ENCODE results near the gene TBC1D14. TPM values are rescaled to one million over a fixed set of nuclear protein-coding genes. Genes with fewer than 3 reads are reported as not detected.

The TBC1D14 gene
- total RNA-seq, 2 experiments from 2014 or later: 38.4 to 44.1 TPM

- Histone ChIP-seq H3K27ac (ENCODE audit: low read depth, low read length, poor library complexity, severe bottlenecking) (no peak overlapping the region), H3K9me3 (ENCODE audit: low read length) (no peaks in the 10 kb centered on the region), H3K4me2 (ENCODE audit: low read length) (peak overlapping the region; percentile 49), H3K79me2 (ENCODE audit: insufficient read depth, low read depth, low read length) (no peaks in the 10 kb centered on the region), H3K4me1 (ENCODE audit: insufficient read depth, low read length, poor library complexity, severe bottlenecking) (peaks cover 45% of the 10 kb centered on the region), H4K20me1 (ENCODE audit: insufficient read depth, low read length) (no peaks in the 10 kb centered on the region), H3K36me3 (ENCODE audit: insufficient read depth, low read length) (no peaks in the 10 kb centered on the region), H3K4me3 (ENCODE audit: low read depth, low read length, poor library complexity, severe bottlenecking) (no peak overlapping the region), H2AFZ (ENCODE audit: low read length) (no peak overlapping the region), H3K9me2 (ENCODE audit: insufficient read depth, low read length) (no peaks in the 10 kb centered on the region)
- TSS peak; percentile 54 for BruUV-seq (replicated peaks)
- CTCF ChIA-PET (ENCODE audit: unreplicated experiment): interaction anchor here (0.5 kb wide), 1 partner anchor 41 kb away, joined by 3 read pairs; no protein-coding TSS in a partner anchor
- TF ChIP-seq CTCF (conservative IDR thresholded peaks at IDR 0.05; ENCODE audit: low read length) (no peak), EZH2phosphoT487 (IDR thresholded peaks at IDR 0.05; ENCODE audit: borderline replicate concordance, low read depth, low read length) (no peak)
- intact Hi-C loops (cut with micrococcal nuclease; ENCODE audit: unreplicated experiment): no loop called here
- DNase-seq (ENCODE audit: low spot score): peak; percentile 65
- POLR2A ChIA-PET: interaction anchor here (0.5 to 1.4 kb wide), 8 partner anchors 29 to 190 kb away, joined by 3 to 5 read pairs (median 4); partner anchors contain the start of gene GRPEL1
These were observed 2.8 kb downstream of the TBC1D14 start for GRCh38 chr4:6912441-6912840.

GRCh38 chr4:6913350-6913905, 3.8 kb downstream of the TBC1D14 start:
- intact Hi-C loops (cut with micrococcal nuclease; ENCODE audit: unreplicated experiment): no loop called here
- Histone ChIP-seq H2AFZ (ENCODE audit: low read length) (no peak overlapping the region), H3K79me2 (ENCODE audit: insufficient read depth, low read depth, low read length) (no peaks in the 10 kb centered on the region), H3K4me1 (ENCODE audit: insufficient read depth, low read length, poor library complexity, severe bottlenecking) (peaks cover 49% of the 10 kb centered on the region), H3K36me3 (ENCODE audit: insufficient read depth, low read length) (no peaks in the 10 kb centered on the region), H3K4me2 (ENCODE audit: low read length) (no peak overlapping the region), H3K9me2 (ENCODE audit: insufficient read depth, low read length) (no peaks in the 10 kb centered on the region), H3K27ac (ENCODE audit: low read depth, low read length, poor library complexity, severe bottlenecking) (no peak overlapping the region), H3K9me3 (ENCODE audit: low read length) (no peaks in the 10 kb centered on the region), H3K4me3 (ENCODE audit: low read depth, low read length, poor library complexity, severe bottlenecking) (no peak overlapping the region), H4K20me1 (ENCODE audit: insufficient read depth, low read length) (no peaks in the 10 kb centered on the region)
- TSS peak; percentile 24 for BruUV-seq (replicated peaks)
- ChIA-PET POLR2A (interaction anchor here (0.6 to 1.4 kb wide), 5 partner anchors 28 to 195 kb away, joined by 3 to 4 read pairs (median 4); partner anchors contain the start of gene GRPEL1), CTCF (ENCODE audit: unreplicated experiment) (interaction anchor here (0.5 kb wide), 1 partner anchor 52 kb away, joined by 3 read pairs; no protein-coding TSS in a partner anchor)
- TF ChIP-seq EZH2phosphoT487 (IDR thresholded peaks at IDR 0.05; ENCODE audit: borderline replicate concordance, low read depth, low read length): no peak
- DNase-seq (ENCODE audit: low spot score): no peak

GRCh38 chr4:6914448-6914847, 4.8 kb downstream of the TBC1D14 start:
- Histone ChIP-seq H4K20me1 (ENCODE audit: insufficient read depth, low read length) (no peaks in the 10 kb centered on the region), H3K9me3 (ENCODE audit: low read length) (no peaks in the 10 kb centered on the region), H3K79me2 (ENCODE audit: insufficient read depth, low read depth, low read length) (no peaks in the 10 kb centered on the region), H3K9me2 (ENCODE audit: insufficient read depth, low read length) (no peaks in the 10 kb centered on the region), H2AFZ (ENCODE audit: low read length) (no peak overlapping the region), H3K27ac (ENCODE audit: low read depth, low read length, poor library complexity, severe bottlenecking) (no peak overlapping the region), H3K36me3 (ENCODE audit: insufficient read depth, low read length) (no peaks in the 10 kb centered on the region), H3K4me2 (ENCODE audit: low read length) (no peak overlapping the region), H3K4me1 (ENCODE audit: insufficient read depth, low read length, poor library complexity, severe bottlenecking) (peaks cover 48% of the 10 kb centered on the region), H3K4me3 (ENCODE audit: low read depth, low read length, poor library complexity, severe bottlenecking) (no peak overlapping the region)
- ChIA-PET CTCF (ENCODE audit: unreplicated experiment) (no interaction called here), POLR2A (interaction anchor here (1.4 kb wide), 1 partner anchor 196 kb away, joined by 3 read pairs; no protein-coding TSS in a partner anchor)
- no peak for TF ChIP-seq CTCF (conservative IDR thresholded peaks at IDR 0.05; ENCODE audit: low read length)
- no peak for TF ChIP-seq EZH2phosphoT487 (IDR thresholded peaks at IDR 0.05; ENCODE audit: borderline replicate concordance, low read depth, low read length)
- intact Hi-C loops (cut with micrococcal nuclease; ENCODE audit: unreplicated experiment): no loop called here
- DNase-seq (ENCODE audit: low spot score): no peak
- no TSS peak for BruUV-seq (replicated peaks)
